Activated CD4-positive, alpha-beta T cell treated with anti-CD3 and anti-CD28 coated beads, Interleukin-2, amount 50 U/mL, for 48 hours (primary cell): Measurements from ENCODE around the gene ARPC4.
A peak's percentile ranks its signal among the peaks of the same experiment; 100 is the strongest.

Experiments used
- DNase-seq, 2 experiments: peaks; one replicate each; pipeline ENCODE4 v3.0.0-alpha.2; 2020

The ARPC4 gene

DNA sequence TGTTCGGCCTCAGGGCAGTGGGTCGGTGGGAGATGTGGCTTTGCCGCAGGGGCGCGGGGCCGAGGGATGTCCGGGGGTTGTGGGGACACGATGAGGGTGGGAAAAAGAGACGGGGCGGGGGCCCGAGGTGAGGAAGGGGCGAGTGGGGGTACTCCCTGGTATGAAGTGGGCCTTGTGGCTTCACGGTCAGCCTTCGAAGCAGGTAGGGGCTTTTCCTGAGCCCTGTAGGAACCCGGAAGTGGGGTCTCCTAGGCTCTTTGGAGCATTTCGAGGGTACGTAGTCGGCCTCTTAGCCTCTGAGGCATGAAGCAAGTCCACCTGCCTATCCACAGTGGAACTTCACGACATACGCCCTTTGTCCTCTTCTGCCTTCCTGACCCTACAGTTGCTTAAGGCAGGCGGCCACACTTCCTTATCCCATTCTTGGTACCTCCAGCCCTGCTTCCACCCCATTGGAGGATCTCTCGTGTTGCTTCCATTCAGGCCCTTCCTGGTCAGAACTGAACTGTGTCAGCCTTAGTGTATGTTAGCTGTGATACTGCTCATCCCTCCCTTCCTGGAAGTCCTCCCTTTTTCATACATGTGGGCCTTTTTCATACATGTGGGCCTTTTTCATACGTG, 389 bp downstream of the ARPC4 start:
- peak in 1 of 2 experiments; percentile 35 for DNase-seq

DNA sequence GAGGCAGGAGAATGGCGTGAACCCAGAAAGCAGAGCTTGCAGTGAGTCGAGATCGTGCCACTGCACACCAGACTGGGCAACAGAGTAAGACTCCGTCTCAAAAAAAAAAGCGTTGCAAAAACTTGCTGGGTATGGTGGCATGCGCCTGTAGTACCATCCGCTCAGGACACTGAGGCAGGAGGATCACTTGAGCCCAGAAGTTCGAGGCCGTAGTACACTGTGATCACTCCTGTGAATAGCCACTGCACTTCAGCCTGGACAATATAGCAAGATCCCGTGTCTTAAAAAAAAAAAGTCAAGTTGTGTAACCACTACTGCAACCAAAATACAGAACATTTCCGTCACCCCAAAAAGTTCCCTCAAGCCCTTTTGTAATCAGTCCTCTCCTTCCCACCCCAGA, 1.5 kb downstream of the ARPC4 start:
- DNase-seq, result no peak

DNA sequence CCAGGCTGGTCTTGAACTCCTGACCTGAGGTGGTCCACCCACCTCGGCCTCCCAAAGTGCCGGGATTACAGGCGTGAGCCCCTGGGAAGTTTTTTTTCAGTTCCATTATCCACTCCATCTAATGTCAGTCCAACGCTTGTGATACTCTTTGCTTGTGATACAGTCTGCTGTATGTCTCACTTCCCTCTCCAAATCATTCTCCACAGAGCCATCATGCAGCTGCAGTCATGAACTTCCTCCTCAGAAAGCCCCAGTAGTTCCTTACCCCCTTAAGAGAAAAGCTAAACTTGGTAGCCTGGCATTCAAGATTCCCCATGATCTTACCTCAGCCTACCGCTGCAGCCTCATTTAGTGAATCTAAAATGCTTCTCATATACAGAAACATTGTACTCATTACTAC, 2.3 kb downstream of the ARPC4 start:
- no peak for DNase-seq

DNA sequence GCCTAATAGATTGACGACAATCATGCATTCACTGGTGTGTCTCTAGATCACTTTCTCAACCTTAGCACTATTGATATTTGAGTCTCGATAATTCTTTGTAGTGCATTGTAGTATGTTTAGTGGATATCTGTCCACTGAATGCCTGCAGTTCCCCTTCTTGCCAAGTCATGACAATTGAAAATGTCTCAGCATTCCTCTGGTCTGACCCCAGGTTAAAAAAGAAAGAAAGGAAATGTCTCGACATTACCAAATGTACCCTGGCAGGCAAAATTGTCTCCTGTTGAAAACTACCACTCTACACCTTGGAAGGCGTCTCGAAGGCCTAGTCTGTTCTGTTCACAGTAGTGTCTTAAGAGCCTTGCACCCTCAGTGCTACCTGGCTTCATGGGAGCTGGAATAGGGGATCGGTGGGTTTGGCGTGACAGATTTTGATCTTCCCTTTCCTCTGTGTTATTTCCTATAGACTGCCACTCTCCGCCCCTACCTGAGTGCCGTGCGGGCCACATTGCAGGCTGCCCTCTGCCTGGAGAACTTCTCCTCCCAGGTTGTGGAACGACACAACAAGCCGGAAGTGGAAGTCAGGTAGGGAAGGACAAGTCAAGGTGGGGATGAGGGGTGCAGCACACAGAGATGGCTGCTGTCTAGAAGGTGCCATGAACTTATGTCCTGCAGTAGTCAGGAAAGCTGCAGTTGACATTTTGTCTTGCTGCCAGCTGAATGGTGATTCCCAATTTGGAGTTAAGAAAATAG, 4.5 kb downstream of the ARPC4 start:
- DNase-seq, result no peak

DNA sequence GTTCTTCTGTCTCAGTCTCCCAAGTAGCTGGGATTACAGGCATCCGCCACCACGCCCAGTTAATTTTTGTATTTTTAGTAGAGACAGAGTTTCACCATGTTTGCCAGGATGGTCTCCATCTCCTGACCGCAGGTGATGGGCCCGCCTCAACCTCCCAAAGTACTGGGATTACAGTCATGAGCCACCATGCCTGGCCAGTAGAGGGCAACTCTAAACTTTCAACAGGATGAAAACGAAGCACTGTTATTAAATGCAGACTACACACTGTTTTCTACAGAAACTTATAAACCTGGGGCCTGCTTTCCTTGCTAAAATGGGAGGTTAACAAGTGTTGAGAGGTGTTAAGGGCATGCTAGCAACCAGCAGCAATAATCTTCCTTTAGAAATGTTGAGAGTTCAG, 7.6 kb downstream of the ARPC4 start:
- DNase-seq, result no peak

DNA sequence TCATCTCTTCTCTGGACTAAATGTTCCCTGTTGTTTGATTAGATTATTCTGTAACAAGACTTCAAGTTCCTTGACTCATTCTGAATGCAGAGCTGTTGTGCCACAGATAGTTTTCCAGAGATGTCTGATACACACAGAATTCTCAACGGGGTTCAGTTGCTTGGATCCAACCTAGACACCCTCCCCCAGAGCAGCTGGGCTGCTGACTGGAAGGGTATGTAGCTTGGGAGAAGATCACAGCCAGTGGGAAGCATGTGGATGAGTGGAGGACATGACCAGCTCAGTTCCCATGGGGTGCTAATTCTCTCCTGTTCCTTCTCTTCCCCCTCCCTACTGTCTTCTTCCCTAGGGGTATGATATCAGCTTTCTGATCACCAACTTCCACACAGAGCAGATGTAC, 10.6 kb downstream of the ARPC4 start:
- no peak for DNase-seq

DNA sequence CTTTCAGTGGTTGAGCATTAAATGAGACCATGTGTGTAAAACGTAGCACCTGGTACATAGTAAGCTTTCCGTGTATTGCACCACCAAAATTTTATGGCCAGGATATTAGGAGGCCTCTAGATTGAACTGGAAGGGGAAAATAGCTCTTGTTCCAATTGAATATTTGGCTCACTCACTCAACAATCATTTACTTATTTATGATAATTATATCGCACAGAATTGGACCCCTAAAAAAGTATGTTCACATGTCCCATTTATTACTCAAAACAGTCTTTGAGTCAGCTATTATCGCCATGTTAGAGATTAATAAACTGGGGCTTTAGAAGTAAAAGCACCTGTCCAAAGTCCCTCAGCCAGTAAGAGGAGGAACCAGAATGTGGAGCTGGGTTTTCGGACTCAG, 12.1 kb downstream of the ARPC4 start:
- DNase-seq, result no peak

DNA sequence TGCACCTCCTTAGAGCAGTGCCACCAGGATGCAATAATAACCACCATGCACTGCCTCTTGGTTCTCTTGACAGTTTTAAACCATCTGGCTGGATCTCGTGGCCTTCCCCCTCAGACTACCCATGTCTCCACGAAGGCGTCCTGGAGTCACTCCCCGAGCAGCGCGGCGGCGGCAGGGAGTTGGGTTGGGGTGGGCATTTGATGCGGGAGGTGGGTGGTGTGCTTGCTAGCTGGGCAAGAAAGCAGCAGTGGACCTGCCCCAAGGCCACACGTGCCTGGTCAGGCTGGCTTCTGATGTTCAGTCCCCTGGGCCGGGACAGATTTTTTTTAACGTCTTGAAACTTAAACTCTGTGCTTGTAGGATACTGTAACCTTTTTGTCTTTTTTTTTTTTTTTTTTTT, 13.3 kb downstream of the ARPC4 start:
- DNase-seq, result no peak

DNA sequence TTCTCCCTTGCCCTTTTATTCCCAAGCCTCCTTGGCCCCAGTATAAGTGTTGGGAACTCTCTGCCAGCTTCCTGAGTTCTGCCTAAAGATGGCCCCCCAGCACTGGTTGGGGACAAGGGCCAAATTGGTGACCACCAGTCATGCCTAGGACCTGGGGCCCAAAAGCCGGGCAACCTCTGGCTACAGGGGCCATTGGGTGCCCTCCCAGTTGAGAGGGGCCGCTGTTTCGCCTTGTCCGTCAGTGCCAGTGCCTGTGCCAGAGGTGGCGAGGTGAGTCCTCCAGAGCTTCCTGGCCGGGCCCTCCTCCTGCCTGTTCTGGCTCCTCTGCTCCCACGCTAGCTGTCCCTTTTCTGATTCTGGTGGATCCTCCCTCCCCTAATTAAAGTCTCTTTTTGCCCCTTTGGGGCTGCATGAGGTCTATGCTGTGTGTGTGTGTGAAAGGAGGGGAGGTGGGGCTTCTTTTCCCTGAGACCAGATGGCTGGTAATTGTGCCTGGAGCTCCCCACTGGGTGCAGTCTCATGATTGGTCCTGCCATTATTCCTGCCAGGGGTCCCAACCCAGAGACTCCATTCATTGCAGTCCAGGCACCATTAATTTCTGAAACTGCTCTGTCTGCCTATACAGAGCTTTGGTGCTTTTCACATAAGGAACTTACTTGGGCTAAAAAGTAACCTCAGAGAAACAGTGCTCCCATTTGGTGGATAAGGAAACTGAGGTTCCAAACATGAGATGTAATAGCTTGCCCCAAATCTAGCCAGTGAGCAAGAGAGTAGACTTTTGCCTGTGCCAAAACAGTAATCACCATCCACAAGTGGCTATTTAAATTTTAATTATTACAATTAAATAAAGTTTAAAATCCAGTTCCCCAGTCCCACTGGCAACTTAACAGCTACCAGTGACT, 14.1 kb downstream of the ARPC4 start:
- no peak for DNase-seq

DNA sequence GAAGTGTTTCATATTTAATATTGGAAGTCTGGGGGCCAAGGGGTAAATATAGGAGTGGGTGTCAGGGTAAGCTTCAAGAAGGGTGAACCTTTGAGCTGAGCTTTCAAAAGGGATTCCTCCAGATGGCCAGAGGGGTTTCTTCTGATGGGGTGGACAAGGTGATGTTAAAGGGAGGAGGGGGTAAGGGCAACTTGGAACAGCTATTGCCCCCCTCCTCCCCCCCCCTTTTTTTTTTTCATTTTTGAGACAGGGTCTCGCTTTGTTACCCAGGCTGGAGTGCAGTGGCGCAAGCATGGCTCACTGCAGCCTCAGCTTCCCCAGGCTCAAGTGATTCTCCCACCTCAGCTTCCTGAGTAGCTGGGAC, 15.1 kb downstream of the ARPC4 start:
- DNase-seq, result no peak

DNA sequence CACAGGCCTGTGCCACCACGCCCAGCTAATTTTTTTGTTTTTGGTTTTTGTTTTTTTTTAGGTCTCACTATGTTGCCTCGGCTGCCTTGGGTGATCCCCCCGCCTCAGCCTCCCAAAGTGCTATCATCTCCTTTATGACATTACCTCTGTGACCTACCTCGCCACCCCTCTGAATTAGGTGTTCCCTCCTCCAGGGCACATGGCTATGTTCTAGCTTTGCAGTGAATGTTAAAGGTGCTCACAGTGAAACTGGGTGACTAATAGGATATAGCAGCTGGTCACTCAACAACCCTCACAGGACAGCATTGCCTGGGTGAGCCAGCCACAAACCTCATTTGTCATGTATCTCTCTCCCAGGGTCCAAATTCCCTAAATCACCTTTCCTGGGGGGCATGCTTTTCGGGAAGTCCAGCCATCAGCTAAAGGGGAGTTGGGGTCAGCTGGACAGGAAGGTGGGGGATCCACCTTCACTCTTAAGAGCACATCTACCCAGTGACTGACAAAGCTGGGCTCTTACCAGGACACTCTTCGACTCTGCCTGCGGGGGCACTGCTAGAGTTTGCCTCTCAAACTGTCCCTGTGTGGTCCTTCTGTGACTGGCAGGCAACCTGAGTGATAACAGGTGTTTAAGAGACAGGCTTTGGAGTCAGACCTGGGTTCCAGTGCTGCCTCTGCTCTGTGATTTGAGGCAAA, 15.6 kb downstream of the ARPC4 start:
- DNase-seq, result peak; percentile 43 to 57

DNA sequence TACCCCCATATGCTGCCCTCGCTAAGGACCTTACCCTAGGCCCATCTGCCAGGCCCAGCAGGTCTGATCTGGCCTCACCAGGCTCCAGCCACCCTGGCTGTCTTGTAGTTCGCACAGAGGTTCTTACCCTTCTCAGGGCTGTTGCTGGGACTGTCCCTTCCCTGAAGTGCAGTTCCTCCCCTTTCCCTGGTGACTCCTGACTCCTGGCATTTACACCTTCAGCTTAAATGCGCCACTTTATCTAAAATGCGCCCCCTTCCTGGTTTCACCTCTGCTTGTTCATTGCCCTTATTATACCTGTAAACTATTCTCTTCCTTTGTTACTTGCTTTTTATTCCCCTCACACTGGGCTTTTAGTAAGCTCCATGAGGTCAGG, 16.3 kb downstream of the ARPC4 start:
- DNase-seq, result peak in 1 of 2 experiments; percentile 35

DNA sequence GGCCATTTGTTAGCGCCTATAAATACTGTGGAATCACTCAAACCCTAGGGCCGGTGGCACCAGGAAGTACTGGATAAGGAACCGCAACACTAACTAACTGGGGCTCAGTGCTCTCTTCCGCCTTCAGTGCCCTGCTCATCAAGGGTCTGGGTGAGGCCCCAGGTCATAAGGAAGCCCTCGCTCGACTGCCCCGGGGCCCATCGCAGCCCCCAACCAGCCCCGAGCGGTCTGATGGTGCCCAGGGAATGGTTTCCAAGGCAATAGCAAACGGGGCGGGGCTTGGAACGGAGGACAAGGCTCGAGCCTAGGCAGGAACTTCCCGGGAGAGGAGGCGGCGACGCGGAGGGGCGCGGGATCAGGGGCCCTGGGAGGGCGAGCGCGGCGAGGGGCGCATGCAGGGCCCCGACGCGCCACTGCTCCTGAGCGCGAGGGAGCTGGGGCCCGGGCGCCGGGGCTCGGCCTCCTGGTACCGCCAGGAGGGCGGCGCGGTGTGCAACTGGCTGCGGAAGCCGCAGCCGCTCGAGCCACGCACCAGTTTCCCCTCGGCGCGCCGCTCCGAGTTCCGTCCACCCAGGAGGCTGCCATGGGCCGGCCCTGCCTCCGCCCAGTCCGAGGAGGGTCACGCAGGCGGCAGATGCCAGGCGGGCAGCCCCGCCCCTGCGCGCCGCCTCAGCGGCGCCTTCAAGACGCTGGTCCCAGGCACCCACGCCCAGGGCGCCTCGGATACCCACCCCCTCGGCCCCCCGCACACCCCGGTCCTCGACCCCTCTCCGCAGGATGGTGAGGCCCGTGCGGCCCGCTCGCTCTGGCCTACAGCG, 16.9 kb downstream of the ARPC4 start, which contains the start of gene TTLL3:
Gene TTLL3, plus strand, starts transcription at position 648 of the 818 bp plus-strand sequence. CDS start 400 bp downstream, outside the sequence.
- DNase-seq, result peak; percentile 56 to 59

DNA sequence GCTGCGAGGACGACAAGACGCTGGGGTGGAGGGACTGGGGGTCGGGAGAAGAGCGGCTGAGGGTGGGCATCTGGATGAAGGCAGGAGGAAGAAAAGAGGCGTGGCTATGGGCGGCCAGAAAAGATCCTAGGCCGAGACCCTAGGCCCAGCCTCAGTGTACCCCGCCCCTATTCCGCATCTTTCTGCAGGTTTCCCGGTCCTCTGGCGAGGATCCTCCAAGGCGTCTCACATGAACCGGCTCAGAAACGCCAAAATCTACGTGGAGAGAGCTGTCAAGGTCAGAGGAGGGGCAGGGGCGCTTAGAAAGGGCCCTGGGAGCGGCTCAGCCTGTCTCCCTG, 17.5 kb downstream of the ARPC4 start:
- no peak for DNase-seq

DNA sequence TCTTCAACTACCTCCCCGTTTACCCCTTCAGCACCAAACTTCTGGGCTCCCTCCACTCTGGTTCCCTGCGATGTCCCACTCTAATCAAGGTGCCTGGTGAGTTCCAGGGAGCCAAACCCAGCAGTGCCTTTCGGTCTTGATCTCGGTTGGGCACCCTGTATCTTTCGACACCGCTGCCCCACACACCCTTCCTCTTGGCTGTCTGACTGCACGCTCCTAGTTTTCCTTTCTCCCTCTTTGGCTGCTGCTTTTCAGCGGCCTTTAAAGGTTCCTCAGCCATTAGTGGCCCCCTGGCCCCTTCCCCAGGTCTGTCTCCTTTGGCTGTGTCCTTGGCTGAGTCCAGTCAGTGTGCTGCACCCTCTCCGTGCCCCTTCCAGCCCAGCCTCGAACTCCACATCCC, 18.0 kb downstream of the ARPC4 start:
- no peak for DNase-seq

DNA sequence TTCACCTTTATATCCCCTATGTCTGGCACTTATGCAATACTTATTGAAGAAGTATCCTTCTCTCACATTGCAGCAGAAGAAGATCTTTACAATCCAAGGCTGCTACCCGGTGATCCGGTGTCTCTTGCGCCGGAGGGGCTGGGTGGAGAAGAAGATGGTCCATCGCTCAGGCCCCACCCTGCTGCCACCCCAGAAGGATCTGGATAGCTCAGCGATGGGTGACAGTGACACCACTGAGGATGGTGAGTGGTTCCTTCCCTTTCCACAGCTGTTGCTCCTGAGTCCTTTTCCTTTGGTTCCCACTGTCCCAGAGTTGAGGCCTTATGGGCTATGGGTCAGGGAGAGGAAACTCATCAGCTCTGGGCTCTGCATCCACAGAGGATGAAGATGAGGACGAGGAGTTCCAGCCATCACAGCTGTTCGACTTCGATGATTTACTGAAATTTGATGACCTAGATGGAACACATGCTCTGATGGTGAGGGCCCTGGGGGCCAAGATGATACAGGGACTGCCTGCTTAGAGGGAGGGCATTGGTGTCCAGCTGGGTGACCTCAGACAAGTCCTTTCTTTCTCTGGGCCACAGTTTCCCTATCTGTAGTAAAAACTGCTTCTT, 20.1 kb downstream of the ARPC4 start:
- DNase-seq, result no peak

DNA sequence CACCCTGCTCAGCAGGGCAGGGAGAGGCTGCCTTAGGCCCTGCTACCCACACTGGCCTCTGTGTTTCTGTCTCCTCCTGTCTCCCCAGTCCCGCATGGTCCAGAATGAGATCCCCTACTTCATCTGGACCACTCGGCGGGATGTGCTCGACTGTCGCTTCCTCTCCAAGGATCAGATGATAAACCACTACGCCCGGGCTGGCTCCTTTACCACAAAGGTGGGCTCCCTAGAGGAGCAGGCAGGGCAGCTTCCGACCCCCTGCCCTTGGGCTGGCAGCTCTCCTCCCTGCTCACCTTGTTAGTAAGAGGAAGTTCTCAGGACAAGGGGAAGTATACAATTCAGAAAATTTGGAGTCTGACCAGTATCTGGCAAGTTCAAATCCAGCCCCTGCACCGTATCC, 23.1 kb downstream of the ARPC4 start:
- no peak for DNase-seq

DNA sequence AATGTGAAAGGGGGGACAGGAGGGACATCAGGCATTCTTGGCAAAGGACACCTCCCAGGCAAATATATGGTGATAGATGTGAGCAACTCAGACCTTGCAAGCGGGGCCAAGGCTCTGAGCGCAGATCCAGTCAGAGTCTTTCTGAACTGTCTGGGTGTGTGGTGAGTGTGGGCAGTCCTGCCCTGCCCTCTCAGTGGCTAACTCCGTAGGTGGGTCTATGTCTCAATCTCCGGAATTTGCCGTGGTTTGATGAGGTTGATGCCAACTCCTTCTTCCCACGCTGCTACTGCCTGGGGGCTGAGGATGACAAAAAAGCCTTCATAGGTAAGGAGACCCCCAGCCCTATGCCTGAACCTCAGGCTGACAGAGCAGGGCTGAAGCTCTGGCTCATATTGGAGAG, 24.6 kb downstream of the ARPC4 start:
- DNase-seq, result no peak

DNA sequence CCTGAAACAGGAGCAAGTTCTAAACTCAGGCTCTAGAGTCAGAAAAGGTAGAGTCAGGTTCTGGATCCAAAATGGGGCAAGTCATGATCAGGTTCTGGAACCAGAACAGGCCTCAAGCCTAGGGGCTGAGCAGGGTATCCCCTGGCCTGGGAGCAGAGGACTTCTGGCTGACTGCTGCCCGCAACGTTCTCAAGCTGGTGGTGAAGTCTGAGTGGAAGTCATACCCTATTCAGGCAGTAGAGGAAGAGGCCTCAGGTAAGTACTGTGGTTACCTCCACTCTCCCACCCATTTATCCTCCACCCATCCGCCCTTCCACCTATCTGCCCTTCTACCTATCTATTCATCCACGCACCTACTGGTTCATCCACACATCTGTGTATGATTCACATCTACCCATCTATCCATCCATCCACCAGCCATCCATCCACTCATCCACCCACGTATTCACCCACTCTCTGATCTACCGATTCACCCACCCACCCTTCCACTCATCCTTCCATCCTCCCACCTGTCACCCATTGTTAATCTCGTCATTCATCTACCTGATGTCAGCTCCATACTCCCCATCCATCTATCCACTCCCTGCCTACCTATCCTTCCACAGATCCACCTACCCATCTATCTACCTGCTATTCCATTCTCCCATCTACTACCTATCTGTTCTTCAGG, 25.9 kb downstream of the ARPC4 start:
- no peak for DNase-seq

DNA sequence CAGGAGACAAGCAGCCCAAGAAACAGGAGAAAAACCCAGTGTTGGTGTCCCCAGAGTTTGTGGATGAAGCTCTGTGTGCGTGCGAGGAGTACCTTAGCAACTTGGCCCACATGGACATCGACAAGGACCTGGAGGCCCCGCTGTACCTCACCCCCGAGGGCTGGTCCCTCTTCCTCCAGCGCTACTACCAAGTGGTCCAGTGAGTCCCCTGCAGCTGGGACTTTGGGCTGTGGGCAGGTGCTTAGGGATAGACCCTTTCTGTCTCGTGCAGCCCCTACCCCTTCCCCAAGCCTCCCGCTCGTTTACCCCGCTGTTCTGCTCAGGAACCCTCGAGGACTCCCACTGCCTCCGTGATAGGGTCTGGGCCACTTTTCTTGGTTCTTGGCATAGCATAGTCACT, 27.7 kb downstream of the ARPC4 start:
- DNase-seq, result no peak

DNA sequence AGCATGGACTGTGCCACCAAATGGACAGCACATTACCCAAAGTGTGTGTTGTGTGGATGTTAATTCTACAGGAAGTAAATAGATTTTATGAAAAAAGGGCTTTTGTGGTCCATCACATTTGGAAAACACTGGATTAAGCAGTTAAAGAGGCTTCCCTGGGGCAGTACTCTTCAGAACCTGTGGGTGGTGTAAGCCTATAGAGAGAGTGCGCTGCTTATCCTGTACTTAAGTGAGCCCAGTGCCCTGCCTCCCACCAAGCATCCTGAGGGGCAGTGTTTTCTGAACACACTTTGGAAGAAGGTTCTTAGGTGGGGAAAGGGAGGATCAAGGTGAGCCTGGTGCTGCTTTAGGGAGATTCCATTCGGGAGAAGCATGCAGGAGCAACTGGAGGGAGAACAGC, 28.1 kb downstream of the ARPC4 start:
- no peak for DNase-seq
